Posterior cingulate gyrus (tissue), 11 donors: ENCODE measurements around the gene TAOK2.

Experiments used
- DNase-seq, 10 donors: peaks; one replicate each; pipeline versions ENCODE4 v3.0.0 to v3.0.0-alpha.2; 2020 to 2021; ENCODE audit warnings: mixed read lengths in 3 of 10
- intact Hi-C: fragments of 100-400 bp; cut with DNase I; formaldehyde crosslinking; loops from one replicate; pipeline ENCODE4 v1.15.1; 2023

TAOK2 gene

GRCh38 chr16:29984137-29984763 is 10.6 kb downstream of the TAOK2 start:
- DNase-seq = peak in 2 of 10 donors; percentile 14 to 35

GRCh38 chr16:29984764-29985147 is 11.1 kb downstream of the TAOK2 start:
- intact Hi-C loops = no loop called here
- DNase-seq = peak in 1 of 10 donors; percentile 0

More at GRCh38 chr16:29984137-29984763, 10.6 kb downstream of the TAOK2 start:
- intact Hi-C loops = no loop called here

- DNase-seq = peak in 3 of 10 donors; percentile 64 to 74 (median 67)
- intact Hi-C loops = no loop called here
Observed at GRCh38 chr16:29985271-29985811, 11.7 kb downstream of the TAOK2 start.

GRCh38 chr16:29986231-29986630 is 12.6 kb downstream of the TAOK2 start:
- intact Hi-C loops = no loop called here
- DNase-seq = peak in 3 of 10 donors; percentile 33 to 79 (median 71)

GRCh38 chr16:29986931-29987330 is 13.3 kb downstream of the TAOK2 start:
- intact Hi-C loops = no loop called here
- DNase-seq = peak in 3 of 10 donors; percentile 29 to 59 (median 34)

- peak in 3 of 10 donors; percentile 54 to 84 (median 61) for DNase-seq
- intact Hi-C loops = no loop called here
Observed at GRCh38 chr16:29987371-29988085, 13.9 kb downstream of the TAOK2 start.

GRCh38 chr16:29988346-29989075 is 14.8 kb downstream of the TAOK2 start:
- peak in 3 of 10 donors; percentile 22 to 66 (median 39) for DNase-seq
- intact Hi-C loops = no loop called here

GRCh38 chr16:29989111-29989858 is 15.6 kb downstream of the TAOK2 start:
- peak in 3 of 10 donors; percentile 15 to 43 (median 27) for DNase-seq
- intact Hi-C loops = no loop called here

- intact Hi-C loops = loop anchor here (10.0 kb wide), 1 partner anchor 175 kb away; the partner anchor contains the start of genes PAGR1 and PRRT2
- peak in 2 of 10 donors; percentile 10 to 18 for DNase-seq
Observed at GRCh38 chr16:29990034-29990433, 16.4 kb downstream of the TAOK2 start.

GRCh38 chr16:29990883-29991570 is 17.4 kb downstream of the TAOK2 start:
- DNase-seq = peak in 3 of 10 donors; percentile 49 to 73 (median 67)
- intact Hi-C loops = loop anchor here (10.0 kb wide), 1 partner anchor 176 kb away; the partner anchor contains the start of genes PAGR1 and PRRT2

- intact Hi-C loops = loop anchor here (10.0 kb wide), 1 partner anchor 177 kb away; the partner anchor contains the start of genes PAGR1 and PRRT2
- peak in 2 of 10 donors; percentile 37 to 67 for DNase-seq
Observed at GRCh38 chr16:29991571-29991904, 17.9 kb downstream of the TAOK2 start.

GRCh38 chr16:29992344-29992967 is 18.8 kb downstream of the TAOK2 start:
- intact Hi-C loops = loop anchor here (10.0 kb wide), 1 partner anchor 178 kb away; the partner anchor contains the start of genes PAGR1 and PRRT2
- peak in 3 of 10 donors; percentile 53 to 66 (median 57) for DNase-seq

GRCh38 chr16:29993191-29993902 is 19.7 kb downstream of the TAOK2 start:
- intact Hi-C loops = loop anchor here (10.0 kb wide), 1 partner anchor 179 kb away; the partner anchor contains the start of genes PAGR1 and PRRT2

GRCh38 chr16:29993903-29994599 is 20.4 kb downstream of the TAOK2 start:
- intact Hi-C loops = loop anchor here (10.0 kb wide), 1 partner anchor 179 kb away; the partner anchor contains the start of genes PAGR1 and PRRT2

More at GRCh38 chr16:29993191-29993902, 19.7 kb downstream of the TAOK2 start:
- DNase-seq = peak in 2 of 10 donors; percentile 56 to 78

GRCh38 chr16:29994600-29995323 is 21.1 kb downstream of the TAOK2 start:
- DNase-seq = peak in 7 of 10 donors; percentile 44 to 94 (median 53)
- intact Hi-C loops = loop anchor here (1.0 to 10.0 kb wide), 2 partner anchors 21 to 180 kb away; partner anchors contain the start of genes PAGR1, PRRT2 and TAOK2

More at GRCh38 chr16:29993903-29994599, 20.4 kb downstream of the TAOK2 start:
- no peak for DNase-seq

GRCh38 chr16:29995324-29995910 is 21.7 kb downstream of the TAOK2 start, which contains the start of gene HIRIP3:
Gene HIRIP3 (minus strand): TSS chr16:29995617. CDS start chr16:29995605, 12 bp downstream.
- DNase-seq = peak; percentile 79 to 97 (median 86)
- intact Hi-C loops = loop anchor here (1.0 to 10.0 kb wide), 2 partner anchors 22 to 181 kb away; partner anchors contain the start of genes PAGR1, PRRT2 and TAOK2
